GM21360 (cell line): ENCODE measurements around the gene PIP5KL1.

Experiments
- ATAC-seq: cut with Tn5 transposase; IDR thresholded peaks from one replicate; pipeline ENCODE4 v1.9.1; 2021; ENCODE audit warnings: mild to moderate bottlenecking, moderate library complexity; ENCODE audit not compliant: unreplicated experiment

The PIP5KL1 gene

GRCh38 chr9:127934986-127935385 is 4.4 kb upstream of the PIP5KL1 start:
- no peak for ATAC-seq

GRCh38 chr9:127934248-127934647 is 3.7 kb upstream of the PIP5KL1 start:
- no peak for ATAC-seq

GRCh38 chr9:127931092-127931881 is 710 bp upstream of the PIP5KL1 start:
- peak; percentile 22 for ATAC-seq

- ATAC-seq = no peak
These were observed 975 bp downstream of the PIP5KL1 start for GRCh38 chr9:127929625-127929979.

GRCh38 chr9:127928676-127929624 is 1.6 kb downstream of the PIP5KL1 start:
- no peak for ATAC-seq

- ATAC-seq = no peak
These were observed 2.4 kb downstream of the PIP5KL1 start for GRCh38 chr9:127927988-127928675.

- no peak for ATAC-seq
These were observed 3.2 kb downstream of the PIP5KL1 start for GRCh38 chr9:127927201-127927987.

GRCh38 chr9:127926906-127927200 is 3.7 kb downstream of the PIP5KL1 start:
- no peak for ATAC-seq

GRCh38 chr9:127925959-127926905 is 4.3 kb downstream of the PIP5KL1 start:
- no peak for ATAC-seq

GRCh38 chr9:127924736-127925444 is 5.7 kb downstream of the PIP5KL1 start:
- ATAC-seq = no peak

- ATAC-seq = no peak
These were observed 6.8 kb downstream of the PIP5KL1 start for GRCh38 chr9:127923771-127924170.

- no peak for ATAC-seq
These were observed 7.5 kb downstream of the PIP5KL1 start for GRCh38 chr9:127923046-127923445.

- no peak for ATAC-seq
These were observed 8.9 kb downstream of the PIP5KL1 start for GRCh38 chr9:127921557-127922120.

GRCh38 chr9:127920794-127921193 is 9.8 kb downstream of the PIP5KL1 start:
- no peak for ATAC-seq

GRCh38 chr9:127919253-127919815 is 11.2 kb downstream of the PIP5KL1 start:
- no peak for ATAC-seq

- no peak for ATAC-seq
These were observed 12.1 kb downstream of the PIP5KL1 start for GRCh38 chr9:127918183-127919107.

GRCh38 chr9:127917603-127918002 is 13.0 kb downstream of the PIP5KL1 start:
- no peak for ATAC-seq
